Kidney (tissue), 14 donors: ENCODE results near the gene KMT2C. TPM values are rescaled to one million over a fixed set of nuclear protein-coding genes. Genes with fewer than 3 reads are reported as not detected.
"Not testable (repeated sequence)": the region's sequence is repeated elsewhere in the genome, so short reads cannot be mapped to it uniquely, and the experiment has no call there.

Source experiments
- DNase-seq, 5 donors: peaks; one replicate each; pipeline ENCODE4 v3.0.0-alpha.2; 2013 to 2020
- FAIRE-seq: peaks from 2 replicates; lab custom pipeline; 2012; peaks lifted over from hg19 to GRCh38; lab: Jason Lieb, UNC
- H3K27ac ChIP-seq, 2 donors: one replicate each; pipeline ENCODE4 v1.7.0; 2013; ENCODE audit warnings: low read depth in 2 of 2, low read length in 2 of 2, inconsistent platforms in 1 of 2
- H3K27me3 ChIP-seq: one replicate; pipeline ENCODE4 v1.7.1; 2013; ENCODE audit warnings: low read length, inconsistent platforms; ENCODE audit not compliant: control insufficient read depth, insufficient read depth
- H3K36me3 ChIP-seq, 3 donors: one replicate each; pipeline versions ENCODE4 v1.7.0 to v1.7.1; 2013; ENCODE audit warnings: low read length in 3 of 3, control low read depth in 1 of 3, inconsistent platforms in 1 of 3; ENCODE audit not compliant: insufficient read depth in 3 of 3, control insufficient read depth in 2 of 3
- H3K4me1 ChIP-seq, 3 donors: one replicate each; pipeline versions ENCODE4 v1.7.0 to v1.7.1; 2013; ENCODE audit warnings: low read length in 3 of 3, inconsistent platforms in 1 of 3, low read depth in 1 of 3; ENCODE audit not compliant: control insufficient read depth in 2 of 3, insufficient read depth in 2 of 3
- H3K4me3 ChIP-seq, 3 donors: one replicate each; pipeline versions ENCODE4 v1.7.0 to v1.8.1; 2013; ENCODE audit warnings: low read length in 3 of 3, control low read depth in 1 of 3, inconsistent platforms in 1 of 3
- H3K9ac ChIP-seq, 3 donors: one replicate each; pipeline versions ENCODE4 v1.7.0 to v1.7.1; 2013; ENCODE audit warnings: low read length in 3 of 3, control low read depth in 1 of 3, inconsistent platforms in 1 of 3
- H3K9me3 ChIP-seq, 3 donors: one replicate each; pipeline versions ENCODE4 v1.7.0 to v1.7.1; 2013; ENCODE audit warnings: low read length in 3 of 3, control low read depth in 1 of 3, inconsistent platforms in 1 of 3; ENCODE audit not compliant: control insufficient read depth in 2 of 3, insufficient read depth in 1 of 3
- intact Hi-C: fragments of 100-400 bp; cut with DNase I; formaldehyde crosslinking; loops from one replicate; pipeline ENCODE4 v1.11.1; 2022
- polyA plus RNA-seq: library from polyadenylated mRNA; stranded (reverse); fragments of 350-450 nt; fragmentation: Illumina TruSeq; extraction: RNeasy Lipid Tissue Mini Kit (QIAGEN cat#74804); gene quantifications from one replicate; pipeline ENCODE4 v1.2.3, GENCODE V29; 2014; ENCODE audit warnings: low read depth, low replicate concordance; ENCODE audit not compliant: insufficient read depth
- total RNA-seq: library from RNA; stranded (reverse); fragmentation: NEBNext Ultra II Directional; extraction: Animal tissue kit (Norgen Biotek cat#: 25700); gene quantifications from one replicate; pipeline ENCODE4 v1.2.1, GENCODE V29; 2021
- TF ChIP-seq, protein P1 (sequence below): IDR thresholded peaks from 3 replicates; pipeline ENCODE4 v1.5.1; 2012; ENCODE audit warnings: mild to moderate bottlenecking, moderate library complexity, borderline replicate concordance; ENCODE audit not compliant: insufficient read depth; ENCODE audit errors: extremely low read depth
- donor health status: control.
- donor health status: control.
- donor health status: control.
- donor health status: control.
- donor health status: control.
- donor health status: DM: yes; HTN: yes; CAD: no.
- donor health status: Normal renal cell carcinoma (clear cell type).

Gene KMT2C
- total and polyA plus RNA-seq, 2 donors from 2014 or later: 4.8 to 102 TPM

- no peak overlapping the region for H3K9ac ChIP-seq
- no peaks in the 10 kb centered on the region for H3K4me1 ChIP-seq
- FAIRE-seq (no peak), DNase-seq (no peak)
- H3K27me3 ChIP-seq: no peaks in the 10 kb centered on the region
- H3K36me3 ChIP-seq: no peaks in the 10 kb centered on the region
- no peak overlapping the region for H3K27ac ChIP-seq
- H3K9me3 ChIP-seq: no peaks in the 10 kb centered on the region
- intact Hi-C loops: no loop called here
- no peak overlapping the region for H3K4me3 ChIP-seq
- TF ChIP-seq, protein P1, sequence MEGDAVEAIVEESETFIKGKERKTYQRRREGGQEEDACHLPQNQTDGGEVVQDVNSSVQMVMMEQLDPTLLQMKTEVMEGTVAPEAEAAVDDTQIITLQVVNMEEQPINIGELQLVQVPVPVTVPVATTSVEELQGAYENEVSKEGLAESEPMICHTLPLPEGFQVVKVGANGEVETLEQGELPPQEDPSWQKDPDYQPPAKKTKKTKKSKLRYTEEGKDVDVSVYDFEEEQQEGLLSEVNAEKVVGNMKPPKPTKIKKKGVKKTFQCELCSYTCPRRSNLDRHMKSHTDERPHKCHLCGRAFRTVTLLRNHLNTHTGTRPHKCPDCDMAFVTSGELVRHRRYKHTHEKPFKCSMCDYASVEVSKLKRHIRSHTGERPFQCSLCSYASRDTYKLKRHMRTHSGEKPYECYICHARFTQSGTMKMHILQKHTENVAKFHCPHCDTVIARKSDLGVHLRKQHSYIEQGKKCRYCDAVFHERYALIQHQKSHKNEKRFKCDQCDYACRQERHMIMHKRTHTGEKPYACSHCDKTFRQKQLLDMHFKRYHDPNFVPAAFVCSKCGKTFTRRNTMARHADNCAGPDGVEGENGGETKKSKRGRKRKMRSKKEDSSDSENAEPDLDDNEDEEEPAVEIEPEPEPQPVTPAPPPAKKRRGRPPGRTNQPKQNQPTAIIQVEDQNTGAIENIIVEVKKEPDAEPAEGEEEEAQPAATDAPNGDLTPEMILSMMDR: no peak
These were observed 6.6 kb upstream of the KMT2C start for GRCh38 chr7:152442330-152442835.

DNA sequence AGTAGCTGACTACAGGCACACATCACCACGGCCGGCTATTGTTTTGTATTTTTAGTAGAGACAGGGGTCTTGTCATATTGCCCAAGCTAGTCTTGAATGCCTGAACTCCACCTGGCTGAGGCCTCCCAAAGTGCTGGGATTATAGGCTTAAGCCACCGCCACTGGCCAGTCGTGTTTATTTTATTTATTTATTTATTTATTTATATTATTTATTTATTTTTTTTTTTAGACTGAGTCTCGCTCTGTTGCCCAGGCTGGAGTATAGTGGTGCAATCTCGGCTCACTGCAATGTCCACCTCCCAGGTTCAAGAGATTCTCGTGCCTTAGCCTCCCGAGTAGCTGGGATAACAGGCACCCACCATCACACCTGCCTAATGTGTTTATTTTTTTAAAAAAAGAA is 6.0 kb upstream of the KMT2C start:
- H3K4me1 ChIP-seq, H3K27ac ChIP-seq, intact Hi-C loops, H3K9ac ChIP-seq, H3K36me3 ChIP-seq, H3K4me3 ChIP-seq, H3K27me3 ChIP-seq, DNase-seq, FAIRE-seq, H3K9me3 ChIP-seq: not testable (repeated sequence)

DNA sequence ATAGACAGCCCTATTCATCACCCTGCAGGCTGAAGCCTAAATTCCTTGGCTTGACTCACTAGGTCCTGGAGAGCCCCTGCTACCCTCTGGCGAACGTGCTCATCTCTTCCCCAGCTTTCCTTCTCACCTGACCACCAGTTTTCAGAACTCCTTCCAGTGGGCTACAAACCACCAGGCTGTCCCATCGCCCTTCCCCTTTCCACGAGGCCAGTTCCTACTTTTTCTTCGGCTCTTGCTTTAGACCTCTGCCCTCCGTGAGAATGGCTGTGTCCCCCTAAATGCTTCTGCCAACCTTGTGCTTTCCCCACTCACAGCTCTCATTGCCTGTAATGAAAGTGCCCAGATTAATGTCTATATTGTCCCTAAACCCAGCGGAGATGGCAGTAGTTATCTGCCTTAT is 5.4 kb upstream of the KMT2C start:
- FAIRE-seq, H3K36me3 ChIP-seq, H3K27ac ChIP-seq, H3K9ac ChIP-seq, H3K4me1 ChIP-seq, H3K4me3 ChIP-seq, DNase-seq, H3K27me3 ChIP-seq, H3K9me3 ChIP-seq, intact Hi-C loops: not testable (repeated sequence)

DNA sequence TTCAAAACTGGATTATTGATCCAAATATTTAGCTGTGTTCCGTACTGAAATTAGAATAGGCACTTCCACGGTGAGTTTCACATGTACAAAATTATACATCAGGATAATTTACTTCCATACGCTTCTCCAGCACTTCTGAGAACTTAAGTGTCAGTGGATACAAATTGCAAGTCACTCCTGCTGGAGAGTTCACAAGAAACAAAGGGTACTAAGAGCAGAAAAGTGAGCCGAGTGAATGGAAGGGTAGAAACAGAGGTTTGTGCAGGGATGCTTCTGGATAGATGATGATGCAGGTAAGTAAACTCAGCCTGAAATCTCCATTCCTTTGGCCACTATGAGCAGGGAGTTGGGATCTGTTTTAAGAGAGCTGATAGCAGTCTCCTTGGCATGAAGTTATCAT is 2.2 kb upstream of the KMT2C start:
- H3K9ac ChIP-seq, H3K4me1 ChIP-seq, H3K36me3 ChIP-seq, H3K27ac ChIP-seq, H3K4me3 ChIP-seq, H3K27me3 ChIP-seq, H3K9me3 ChIP-seq, FAIRE-seq, DNase-seq, intact Hi-C loops: not testable (repeated sequence)

DNA sequence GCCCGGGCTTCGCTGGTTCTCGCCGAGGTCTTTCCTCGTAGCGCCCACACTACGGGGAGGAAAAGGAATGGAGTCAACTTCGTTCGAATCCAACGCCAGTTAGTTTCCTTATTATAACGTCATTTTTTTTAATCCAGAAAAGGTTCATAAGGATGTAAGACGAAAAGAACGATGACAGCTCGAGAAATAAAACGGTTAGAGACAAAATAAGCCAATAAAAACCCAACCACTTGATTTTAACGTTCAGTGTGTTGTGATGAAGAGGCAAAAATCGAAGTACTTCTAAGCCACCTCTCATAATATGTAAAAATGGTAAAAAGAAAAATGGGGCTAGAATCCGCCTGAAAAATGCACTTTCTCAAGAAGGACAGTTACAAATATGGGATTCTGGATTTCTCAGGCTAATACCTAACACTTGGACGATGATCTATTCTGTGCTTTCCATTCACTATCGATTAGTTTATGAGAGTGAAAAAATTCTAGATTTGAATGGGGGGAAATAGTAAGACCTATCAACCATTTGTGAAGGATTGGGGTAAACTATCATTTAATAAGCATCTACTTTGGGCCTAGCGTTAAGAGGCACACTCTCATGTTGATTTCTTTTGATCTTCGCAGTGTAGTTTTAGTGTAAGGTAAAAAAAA is 1.2 kb upstream of the KMT2C start:
- H3K4me3 ChIP-seq: peak overlapping the region; percentile 72 to 82 (median 78)
- FAIRE-seq, DNase-seq, H3K4me1 ChIP-seq, intact Hi-C loops, H3K27me3 ChIP-seq, H3K36me3 ChIP-seq, H3K9me3 ChIP-seq: not testable (repeated sequence)
- peak overlapping the region; percentile 69 to 78 (median 73) for H3K9ac ChIP-seq
- peak overlapping the region; percentile 85 to 89 for H3K27ac ChIP-seq
